GM19043 (cell line): ENCODE results near the gene NMUR1.
A peak's percentile ranks its signal among the peaks of the same experiment; 100 is the strongest.

Source experiments
- ATAC-seq: cut with Tn5 transposase; IDR thresholded peaks from one replicate; pipeline ENCODE4 v1.9.1; 2021; ENCODE audit warnings: low read depth; ENCODE audit not compliant: unreplicated experiment

Gene NMUR1

DNA sequence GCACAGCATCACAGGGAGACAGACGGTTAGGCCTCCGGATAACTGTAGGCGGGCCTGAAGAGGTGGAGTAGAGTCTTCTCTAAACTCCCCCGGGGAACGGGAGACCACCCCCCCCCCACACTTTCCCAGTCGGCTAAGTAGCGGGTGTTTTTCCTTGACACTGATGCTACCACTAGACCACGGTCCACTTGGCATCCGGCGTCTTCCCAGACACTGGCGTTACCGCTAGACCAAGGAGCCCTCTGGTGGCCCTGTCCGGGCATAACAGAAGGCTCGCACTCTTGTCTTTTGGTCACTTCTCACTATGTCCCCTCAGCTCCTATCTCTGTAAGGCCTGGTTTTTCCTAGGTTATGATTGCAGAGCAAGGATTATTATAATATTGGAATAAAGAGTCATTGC is 40.3 kb downstream of the NMUR1 start:
- no peak for ATAC-seq

DNA sequence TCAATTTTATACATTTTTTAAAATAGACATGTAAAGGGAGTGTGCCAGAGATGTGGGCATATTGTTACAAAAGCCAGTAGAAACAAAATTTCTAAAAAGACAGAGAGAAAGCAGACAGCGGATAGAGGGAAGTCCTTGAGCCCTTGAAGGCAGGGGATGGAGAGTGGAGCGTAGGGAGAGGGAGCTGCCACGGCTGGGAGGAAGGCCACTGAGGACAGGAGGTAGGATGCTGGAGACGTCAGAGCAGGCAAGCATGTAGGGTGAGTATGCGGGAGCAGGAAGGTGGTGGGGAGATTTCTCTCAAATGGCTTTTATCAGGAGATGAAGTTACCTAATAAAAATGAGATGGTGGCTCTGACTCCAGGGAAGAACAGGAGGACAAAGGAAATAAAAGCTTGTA is 41.9 kb downstream of the NMUR1 start:
- no peak for ATAC-seq

- ATAC-seq, result no peak
Measured at GRCh38 chr2:231486851-231487596, 43.2 kb downstream of the NMUR1 start.

GRCh38 chr2:231483398-231484329 is 46.6 kb downstream of the NMUR1 start:
- peak; percentile 20 for ATAC-seq

GRCh38 chr2:231482806-231483391 is 47.3 kb downstream of the NMUR1 start:
- ATAC-seq, result peak; percentile 75

DNA sequence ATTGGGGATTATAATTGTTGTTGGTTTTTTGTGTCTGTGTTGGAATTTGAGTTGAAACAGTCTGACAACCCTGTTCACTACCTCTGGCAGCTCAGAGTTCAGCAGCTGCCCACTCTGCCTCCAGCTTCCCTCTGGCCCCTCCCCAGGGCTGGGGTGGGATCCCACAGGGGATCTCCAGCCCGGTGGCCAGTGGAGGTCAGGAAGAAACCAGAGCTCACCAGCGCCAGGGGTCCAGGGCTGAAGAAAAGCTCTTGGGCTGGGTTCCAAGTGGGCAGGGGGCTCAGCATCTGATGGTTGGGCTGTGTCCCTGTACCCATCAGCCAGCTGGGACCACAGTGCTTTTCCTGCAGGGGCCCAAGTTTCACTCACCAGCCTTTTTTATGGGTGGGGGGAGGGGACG is 49.5 kb downstream of the NMUR1 start:
- ATAC-seq, result no peak

GRCh38 chr2:231479455-231479854 is 50.8 kb downstream of the NMUR1 start:
- no peak for ATAC-seq

- no peak for ATAC-seq
Measured at GRCh38 chr2:231476920-231477319, 53.3 kb downstream of the NMUR1 start.

DNA sequence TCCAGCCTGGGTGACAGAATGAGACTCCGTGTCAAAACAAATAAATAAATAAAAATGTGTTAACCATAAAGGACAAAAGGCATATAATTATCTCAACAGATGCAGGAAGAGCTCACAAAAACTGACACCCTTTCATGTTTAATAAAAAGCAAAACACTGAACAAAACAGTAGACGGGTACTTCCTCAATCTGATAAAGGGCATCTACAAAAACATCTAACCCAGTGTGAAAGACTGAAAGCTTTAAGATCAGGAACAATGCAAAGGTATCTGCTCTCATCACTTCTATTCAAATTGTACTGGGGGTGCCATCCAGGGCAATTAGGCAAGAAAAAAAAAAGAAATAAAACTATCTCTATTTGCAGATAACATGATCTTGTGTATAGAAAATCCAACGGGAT is 54.3 kb downstream of the NMUR1 start:
- ATAC-seq, result no peak
